ENCODE results near the gene OR56A1. TPM values are rescaled to one million over a fixed set of nuclear protein-coding genes. Genes with fewer than 3 reads are reported as not detected.

Gene OR56A1, protein sequence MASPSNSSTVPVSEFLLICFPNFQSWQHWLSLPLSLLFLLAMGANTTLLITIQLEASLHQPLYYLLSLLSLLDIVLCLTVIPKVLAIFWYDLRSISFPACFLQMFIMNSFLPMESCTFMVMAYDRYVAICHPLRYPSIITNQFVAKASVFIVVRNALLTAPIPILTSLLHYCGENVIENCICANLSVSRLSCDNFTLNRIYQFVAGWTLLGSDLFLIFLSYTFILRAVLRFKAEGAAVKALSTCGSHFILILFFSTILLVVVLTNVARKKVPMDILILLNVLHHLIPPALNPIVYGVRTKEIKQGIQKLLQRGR
- not detected in 2 replicates for total RNA-seq

DNA sequence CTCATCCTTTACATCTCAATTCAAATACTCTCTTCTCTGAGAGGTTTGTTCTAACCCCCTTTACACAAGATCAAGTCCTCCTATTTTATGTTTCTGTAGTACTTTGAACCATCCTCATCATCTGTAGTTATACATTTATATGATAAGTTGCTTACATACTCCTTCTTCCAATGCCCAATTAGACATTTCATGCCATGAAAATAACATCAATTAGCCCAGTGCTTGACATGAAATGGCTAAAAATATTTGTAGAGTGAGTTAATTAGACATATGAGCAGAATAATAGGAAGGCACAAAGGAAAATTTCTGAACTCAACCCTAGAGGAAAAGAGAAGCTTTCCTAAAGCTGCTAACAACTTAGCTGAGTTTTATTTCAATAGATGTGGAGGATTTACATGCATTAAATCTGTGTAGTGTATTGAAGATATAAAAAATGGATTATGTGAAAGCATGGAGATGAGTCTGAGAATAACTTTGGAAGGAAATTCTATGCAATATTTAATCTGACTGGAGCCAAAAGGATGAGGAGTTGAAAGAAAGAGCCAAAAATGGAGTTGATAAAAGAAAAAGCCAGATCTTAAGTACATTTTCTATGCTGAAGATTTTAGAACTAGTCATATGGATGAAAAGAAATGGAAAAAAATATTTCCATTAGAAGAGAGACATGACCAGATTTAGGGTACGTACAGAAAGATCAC is at the start of gene OR56A1:
Gene OR56A1, minus strand, starts transcription at position 51 of the 698 bp plus-strand sequence. CDS start 3,066 bp downstream, outside the sequence.

DNA sequence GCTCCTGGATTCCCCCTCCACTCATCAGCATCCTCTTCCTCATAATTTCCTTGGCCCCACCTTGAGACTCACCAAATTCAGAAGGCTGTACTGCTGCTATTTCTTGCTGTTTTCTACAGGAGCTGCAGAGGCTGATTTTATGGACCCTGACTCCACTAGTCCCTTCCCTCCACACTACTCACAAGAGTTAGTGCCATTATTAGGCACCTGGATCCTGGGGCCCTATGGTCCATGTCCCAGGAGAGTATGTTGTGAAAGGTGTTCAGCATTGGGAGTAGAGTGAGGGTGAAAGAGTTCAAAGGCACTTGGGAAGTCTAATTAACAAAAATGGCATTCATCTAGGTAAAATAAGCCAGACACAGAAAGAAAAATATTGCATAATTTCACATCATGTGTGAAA is 23.7 kb downstream of the OR56A1 start, which contains the start of gene OR56A4:
Gene OR56A4, minus strand, starts transcription at position 101 of the 400 bp plus-strand sequence. CDS start 3,954 bp downstream, outside the sequence.

DNA sequence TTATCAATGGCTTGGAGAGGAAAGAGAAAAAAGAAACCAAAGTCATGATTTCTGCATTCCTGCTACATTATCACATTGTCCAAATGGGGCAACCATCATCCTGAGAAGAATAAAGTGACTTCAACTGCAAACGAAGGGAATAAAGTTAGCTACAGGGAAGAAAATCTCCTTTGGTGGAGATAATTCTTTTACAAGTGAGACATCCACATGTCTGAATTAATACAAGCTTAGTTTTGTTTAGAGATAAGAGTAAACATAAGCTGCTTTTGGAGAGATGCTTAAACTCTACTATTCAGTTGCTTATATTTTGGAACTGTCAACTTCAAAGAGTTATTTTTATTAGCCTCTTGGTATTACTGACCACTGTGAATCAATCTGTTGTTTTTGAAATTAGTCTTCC is 43.7 kb downstream of the OR56A1 start, which contains the start of gene OR52L1:
Gene OR52L1, minus strand, starts transcription at position 101 of the 400 bp plus-strand sequence. Its CDS starts 55 bp downstream, at position 46.

Other genes starting within 250 kb of the OR56A1 start
- not detected in 2 replicates for gene OR52N5, start 247.4 kb downstream of the OR56A1 start, total RNA-seq
- not detected in 2 replicates for gene OR52N1, start 239.5 kb downstream of the OR56A1 start, total RNA-seq
- not detected in 2 replicates for gene OR52N2, start 221.8 kb downstream of the OR56A1 start, total RNA-seq
- gene OR52E6, start 188.9 kb downstream of the OR56A1 start, total RNA-seq: not detected in 2 replicates
- gene OR52E8, start 173.1 kb downstream of the OR56A1 start, total RNA-seq: not detected in 2 replicates
- gene OR52E4, start 150.1 kb downstream of the OR56A1 start, total RNA-seq: not detected in 2 replicates
- gene OR52E5, start 137.6 kb downstream of the OR56A1 start, total RNA-seq: not detected in 2 replicates
- gene OR56A3, start 88.5 kb downstream of the OR56A1 start, total RNA-seq: not detected in 2 replicates
- gene OR56A5, start 62.3 kb downstream of the OR56A1 start, total RNA-seq: not detected in 2 replicates
- gene OR52L1, start 43.8 kb downstream of the OR56A1 start, total RNA-seq: not detected in 2 replicates
- gene OR56A4, start 23.8 kb downstream of the OR56A1 start, total RNA-seq: not detected in 2 replicates
- gene OR56B4, start 76.9 kb upstream of the OR56A1 start, total RNA-seq: not detected in 2 replicates
- not detected in 2 replicates for gene OR52B2, start 139.6 kb upstream of the OR56A1 start, total RNA-seq
- not detected in 2 replicates for gene OR52W1, start 168.5 kb upstream of the OR56A1 start, total RNA-seq
- not detected in 2 replicates for gene C11orf42, start 174.8 kb upstream of the OR56A1 start, total RNA-seq
- 8.9 and 10.2 TPM in 2 replicates for gene FHIP1B, start 203.9 kb upstream of the OR56A1 start, total RNA-seq
- 0.64 TPM in 1 of 2 replicates, not detected in the other for gene CNGA4, start 208.3 kb upstream of the OR56A1 start, total RNA-seq
- gene CCKBR, start 229.1 kb upstream of the OR56A1 start, total RNA-seq: not detected in 2 replicates

Data from tracheal epithelial cell (primary cell).